ENCODE data around the gene NNAT.

DNA sequence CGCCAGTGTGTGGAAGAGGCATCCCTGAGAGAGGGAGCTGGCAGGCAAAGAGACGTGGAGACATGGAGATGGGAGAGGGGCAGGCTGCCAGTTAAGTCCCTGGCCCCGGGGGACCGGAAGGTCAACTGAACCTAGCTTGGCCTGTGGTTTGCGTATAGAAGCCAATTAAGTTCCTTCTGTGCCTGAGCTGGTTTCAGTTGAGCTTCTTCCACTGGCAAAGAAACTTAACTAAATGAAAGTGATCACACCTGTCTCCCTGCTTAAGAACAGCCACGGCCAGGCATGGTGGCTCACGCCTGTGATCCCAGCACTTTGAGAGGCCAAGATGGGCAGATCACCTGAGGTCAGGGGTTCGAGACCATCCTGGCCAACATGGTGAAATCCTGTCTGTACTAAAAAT, 26.7 kb upstream of the NNAT start:
- TF ChIP-seq ZNF274 (IDR thresholded peaks at IDR 0.05; ENCODE audit: low read depth, low read length) (no peak), SUZ12 (IDR thresholded peaks at IDR 0.05; ENCODE audit: extremely low read depth, insufficient read depth, insufficient read length) (no peak), YY1 (IDR thresholded peaks at IDR 0.05; ENCODE audit: insufficient read depth, insufficient read length) (no peak)

Data from NT2/D1 (cell line).